HL-60/S4 treated with phorbol 12-myristate 13-acetate at 8.2 ng/mL for 4 days and 3 days (cell line): ENCODE data around the gene MPI.
"Not testable (repeated sequence)": the region's sequence is repeated elsewhere in the genome, so short reads cannot be mapped to it uniquely, and the experiment has no call there.

Experiments
- in situ Hi-C: fragments of 300-500 bp; cut with MboI; formaldehyde crosslinking; loops from 2 replicates; pipeline ENCODE4 v1.15.0; 2022; ENCODE audit warnings: low sequenced_read_pairs

Gene MPI

GRCh38 chr15:74924525-74924924 lies 34.7 kb downstream of the MPI start:
- in situ Hi-C loops: no loop called here

- in situ Hi-C loops: no loop called here
Measured at GRCh38 chr15:74928771-74929198, 38.9 kb downstream of the MPI start.

- in situ Hi-C loops: no loop called here
Measured at GRCh38 chr15:74933573-74933972, 43.7 kb downstream of the MPI start.

- in situ Hi-C loops: not testable (repeated sequence)
Measured at GRCh38 chr15:74935193-74935592, 45.4 kb downstream of the MPI start.

- in situ Hi-C loops: no loop called here
Measured at GRCh38 chr15:74937272-74937589, 47.4 kb downstream of the MPI start.

GRCh38 chr15:74937590-74938371 lies 47.9 kb downstream of the MPI start, which contains the start of gene COX5A:
COX5A (minus strand) TSS chr15:74938073; CDS start chr15:74938014, 59 bp downstream.
- in situ Hi-C loops: no loop called here

GRCh38 chr15:74950078-74950908 lies 60.5 kb downstream of the MPI start:
- in situ Hi-C loops: no loop called here

- in situ Hi-C loops: no loop called here
Measured at GRCh38 chr15:74951006-74951405, 61.2 kb downstream of the MPI start.
